VCaP (cell line): ENCODE results near the gene CHST11.

Experiments used
- H3K27ac ChIP-seq: fragments of 450-650 bp; 2 replicates; pipeline ENCODE4 v1.5.1; 2017
- TF ChIP-seq, protein P1 (sequence below): fragments of 450-650 bp; conservative IDR thresholded peaks from 2 replicates; pipeline ENCODE4 v1.5.1; 2017; ENCODE audit warnings: mild to moderate bottlenecking, moderate library complexity

The CHST11 gene

DNA sequence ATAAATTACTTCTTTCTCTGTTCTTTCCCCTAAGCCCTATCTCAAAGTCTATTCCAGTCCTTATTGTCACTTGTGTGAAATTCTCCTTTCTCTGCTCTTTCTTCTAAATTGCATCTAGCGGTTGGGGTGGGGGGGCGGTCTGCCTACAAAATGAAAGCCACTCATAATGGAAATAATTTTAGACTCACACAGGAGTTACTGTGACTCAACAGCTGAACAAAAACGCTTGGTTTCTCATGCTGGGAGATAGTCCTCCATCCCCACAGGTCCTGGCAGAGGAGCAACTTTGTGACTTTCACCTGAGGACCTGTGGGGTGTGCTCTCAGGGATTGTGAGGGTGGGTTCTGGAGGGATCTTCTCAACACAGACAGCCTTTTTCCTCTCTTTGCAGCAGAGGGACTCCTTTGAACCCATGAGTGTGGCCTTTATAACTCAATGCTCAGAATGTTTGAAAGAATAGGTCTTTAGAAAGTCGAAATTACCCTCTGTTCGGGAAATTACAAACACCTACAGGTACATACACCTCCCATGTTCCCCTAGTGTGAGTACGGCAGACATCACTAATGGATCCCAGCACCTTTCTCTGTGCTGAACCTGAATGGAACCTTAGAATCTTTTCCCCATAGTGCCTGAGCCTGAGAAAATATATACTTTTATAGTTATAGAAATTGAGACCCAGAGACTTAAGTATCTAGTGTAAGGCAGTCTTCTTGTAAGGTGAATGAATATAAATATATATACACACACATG, 109.7 kb downstream of the CHST11 start:
- TF ChIP-seq, protein P1, sequence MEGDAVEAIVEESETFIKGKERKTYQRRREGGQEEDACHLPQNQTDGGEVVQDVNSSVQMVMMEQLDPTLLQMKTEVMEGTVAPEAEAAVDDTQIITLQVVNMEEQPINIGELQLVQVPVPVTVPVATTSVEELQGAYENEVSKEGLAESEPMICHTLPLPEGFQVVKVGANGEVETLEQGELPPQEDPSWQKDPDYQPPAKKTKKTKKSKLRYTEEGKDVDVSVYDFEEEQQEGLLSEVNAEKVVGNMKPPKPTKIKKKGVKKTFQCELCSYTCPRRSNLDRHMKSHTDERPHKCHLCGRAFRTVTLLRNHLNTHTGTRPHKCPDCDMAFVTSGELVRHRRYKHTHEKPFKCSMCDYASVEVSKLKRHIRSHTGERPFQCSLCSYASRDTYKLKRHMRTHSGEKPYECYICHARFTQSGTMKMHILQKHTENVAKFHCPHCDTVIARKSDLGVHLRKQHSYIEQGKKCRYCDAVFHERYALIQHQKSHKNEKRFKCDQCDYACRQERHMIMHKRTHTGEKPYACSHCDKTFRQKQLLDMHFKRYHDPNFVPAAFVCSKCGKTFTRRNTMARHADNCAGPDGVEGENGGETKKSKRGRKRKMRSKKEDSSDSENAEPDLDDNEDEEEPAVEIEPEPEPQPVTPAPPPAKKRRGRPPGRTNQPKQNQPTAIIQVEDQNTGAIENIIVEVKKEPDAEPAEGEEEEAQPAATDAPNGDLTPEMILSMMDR = no peak
- no peak overlapping the region for H3K27ac ChIP-seq

DNA sequence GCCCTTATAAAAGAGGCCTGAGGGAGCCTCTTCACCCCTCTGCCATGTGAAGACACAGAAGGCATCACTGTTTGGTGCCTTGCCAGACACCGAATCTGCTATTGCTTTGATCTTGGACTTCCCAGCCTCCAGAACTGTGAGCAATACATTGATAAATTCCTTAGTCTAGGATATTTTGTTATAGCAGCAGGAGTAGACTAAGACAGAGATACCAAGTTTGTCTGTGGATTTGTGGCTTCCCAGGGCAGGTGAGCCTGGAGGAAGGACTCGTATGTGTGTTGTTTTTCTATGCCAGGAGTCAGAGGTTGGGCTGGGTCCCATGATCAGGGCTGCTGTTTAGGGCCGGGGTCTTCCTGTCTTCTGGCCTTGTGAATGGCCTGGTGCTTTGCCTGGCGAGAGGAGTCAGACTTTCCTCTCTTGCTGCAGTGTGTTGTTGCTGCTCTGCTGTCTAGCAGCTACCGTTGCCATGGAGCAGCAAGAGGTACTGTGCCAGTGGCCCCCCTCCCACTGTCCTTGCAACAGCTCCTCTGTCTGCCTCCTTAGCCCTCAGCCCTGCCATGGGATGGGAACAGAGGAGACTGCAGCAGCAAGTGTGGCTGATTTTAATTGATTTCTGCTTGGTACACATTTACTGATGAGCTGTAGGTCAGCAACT, 111.2 kb downstream of the CHST11 start:
- TF ChIP-seq, protein P1 = no peak
- no peak overlapping the region for H3K27ac ChIP-seq

DNA sequence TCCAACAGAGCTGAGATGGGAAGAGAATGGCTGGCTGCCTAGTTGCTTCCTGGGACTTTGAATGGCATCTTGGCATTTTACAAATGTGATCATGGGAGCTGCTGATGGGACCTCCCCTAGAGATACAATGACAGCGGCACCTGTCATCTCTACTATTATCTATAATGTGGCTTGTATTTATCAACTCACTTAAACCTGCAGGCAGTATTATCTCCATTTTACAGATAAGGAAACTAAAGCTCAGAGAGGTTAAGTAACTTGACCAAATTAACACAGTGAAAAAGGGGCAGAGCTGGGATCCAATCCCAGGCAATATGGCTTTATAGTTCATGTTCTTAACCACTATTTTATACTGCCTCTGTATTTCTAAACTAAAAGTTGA, 111.7 kb downstream of the CHST11 start:
- TF ChIP-seq, protein P1 = no peak
- H3K27ac ChIP-seq = no peak overlapping the region

DNA sequence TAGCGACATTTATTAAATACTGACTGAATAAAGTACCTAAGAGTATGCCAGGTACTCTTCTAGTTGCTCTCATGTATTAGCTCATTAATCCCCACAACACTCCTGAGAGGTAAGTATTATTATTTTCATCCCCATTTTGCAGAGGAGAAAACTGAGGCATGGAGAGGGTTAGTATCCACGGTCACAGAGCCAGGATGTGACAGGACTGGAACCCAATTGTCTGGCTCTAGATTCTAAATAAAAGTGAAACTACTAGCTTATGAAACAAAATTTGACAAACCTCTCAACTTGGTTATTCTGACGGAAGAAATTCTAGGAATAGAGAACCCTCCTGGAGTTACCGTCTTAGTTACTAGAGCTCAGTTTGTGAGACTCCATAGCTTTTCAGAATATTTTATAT, 112.2 kb downstream of the CHST11 start:
- no peak overlapping the region for H3K27ac ChIP-seq
- TF ChIP-seq, protein P1 = no peak

DNA sequence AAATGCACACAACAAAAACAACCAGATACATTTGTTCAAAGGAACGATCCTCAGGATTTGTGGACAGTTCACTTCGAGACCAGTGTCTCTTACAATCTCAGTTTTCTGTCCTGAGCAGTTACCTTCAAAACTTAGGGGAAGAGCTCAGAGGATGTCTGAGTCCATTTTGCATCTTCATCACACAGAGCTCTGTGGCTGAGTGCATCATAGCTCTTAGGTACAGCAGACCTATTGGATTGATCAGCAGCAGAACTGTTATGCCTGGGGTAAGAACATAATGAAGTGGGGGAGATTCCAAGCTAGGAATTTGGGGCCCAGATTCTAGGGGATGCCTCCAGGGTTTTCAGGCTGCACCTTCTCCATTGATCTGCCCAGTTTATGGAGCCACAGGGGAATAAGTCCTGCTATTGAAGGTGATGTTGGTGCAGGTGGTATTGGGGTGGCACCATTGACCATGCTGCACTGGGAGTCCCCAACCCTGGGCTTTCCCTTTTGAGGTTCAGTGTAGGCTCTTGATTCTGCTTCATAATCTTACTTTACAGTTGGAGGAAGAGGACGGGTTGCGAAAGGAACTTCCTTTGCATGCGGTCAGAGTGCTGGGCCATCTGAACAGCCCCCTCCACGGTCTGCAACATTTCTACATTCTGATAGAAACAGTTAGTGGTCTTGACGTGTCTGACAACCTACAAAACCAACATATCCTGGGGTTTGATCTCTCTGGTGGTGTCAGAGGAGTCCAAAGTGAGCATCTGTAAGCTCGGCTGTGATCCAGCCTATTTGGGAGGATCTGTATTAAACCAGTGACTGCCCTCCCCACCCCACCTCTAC, 112.8 kb downstream of the CHST11 start:
- H3K27ac ChIP-seq = no peak overlapping the region
- TF ChIP-seq, protein P1 = no peak

DNA sequence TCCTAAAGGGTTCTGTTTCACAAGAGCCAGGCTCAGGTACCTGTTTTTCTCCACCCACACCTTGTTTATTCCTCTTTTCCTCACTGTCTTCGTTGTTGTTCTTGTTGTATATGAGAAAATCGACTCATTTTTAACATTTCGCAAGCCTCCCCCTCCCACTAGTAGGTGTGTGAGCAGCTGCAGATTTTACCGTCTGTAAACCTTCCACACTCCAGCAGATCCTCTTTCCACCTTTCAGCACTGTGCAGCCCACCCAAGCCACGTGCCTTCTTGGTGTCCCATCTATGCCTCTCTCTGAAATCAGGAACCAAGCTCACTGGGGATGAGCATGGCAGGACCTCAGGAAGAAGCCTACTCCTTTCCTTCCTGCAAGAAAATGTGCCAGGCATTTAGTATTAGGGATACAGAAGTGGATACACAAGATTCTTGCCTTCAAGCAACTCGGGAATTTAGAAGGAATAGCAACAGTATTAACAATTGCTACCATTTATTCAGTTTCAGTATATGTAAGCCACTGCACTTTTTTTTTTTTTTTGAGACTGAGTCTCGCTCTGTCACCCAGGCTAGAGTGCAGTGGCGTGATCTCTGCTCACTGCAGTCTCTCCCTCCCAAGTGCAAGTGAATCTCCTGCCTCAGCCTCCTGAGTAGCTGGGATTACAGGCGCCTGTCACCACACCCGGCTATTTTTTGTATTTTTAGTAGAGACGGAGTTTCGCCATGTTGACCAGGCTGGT, 113.6 kb downstream of the CHST11 start:
- H3K27ac ChIP-seq = no peak overlapping the region
- TF ChIP-seq, protein P1 = no peak
